ENCODE results near the gene TULP4. TPM values are rescaled to one million over a fixed set of nuclear protein-coding genes. Genes with fewer than 3 reads are reported as not detected.

Gene TULP4
- total RNA-seq, 1 experiment from 2014 or later: 52.8 TPM

GRCh38 chr6:158358450-158359077 is 46.3 kb downstream of the TULP4 start:
- Mint-ChIP-seq H3K36me3 (no peaks in the 10 kb centered on the region), H3K9me3 (no peaks in the 10 kb centered on the region), H3K27me3 (ENCODE audit: low read depth) (no peaks in the 10 kb centered on the region), H3K4me3 (no peak overlapping the region), H3K4me1 (peaks cover 13% of the 10 kb centered on the region), H3K27ac (no peak overlapping the region)
- CTCF ChIA-PET: no interaction called here
- DNase-seq (ENCODE audit: low spot score) (no peak), ATAC-seq (no peak)
- POLR2A ChIA-PET: no interaction called here
- TF ChIP-seq ZNF317 (CRISPR knock-in tag; IDR thresholded peaks at IDR 0.05; ENCODE audit: borderline replicate concordance, low read depth): no peak
- TF ChIP-seq EMX1 (CRISPR knock-in tag; IDR thresholded peaks at IDR 0.05): no peak
- TF ChIP-seq FOXK1 (CRISPR knock-in tag; IDR thresholded peaks at IDR 0.05): no peak
- TF ChIP-seq CTCF (IDR thresholded peaks at IDR 0.05): no peak
- TF ChIP-seq SP1 (CRISPR knock-in tag; conservative IDR thresholded peaks at IDR 0.05): no peak
- no peak for TF ChIP-seq E2F4 (CRISPR knock-in tag; IDR thresholded peaks at IDR 0.05; ENCODE audit: borderline replicate concordance, low read depth)
- TF ChIP-seq ZMAT4 (CRISPR knock-in tag; IDR thresholded peaks at IDR 0.05): no peak
- TF ChIP-seq RELA (CRISPR knock-in tag; IDR thresholded peaks at IDR 0.05; ENCODE audit: borderline replicate concordance): no peak
- no peak for TF ChIP-seq TEAD1 (CRISPR knock-in tag; IDR thresholded peaks at IDR 0.05)
- TF ChIP-seq E2F5 (CRISPR knock-in tag; IDR thresholded peaks at IDR 0.05): no peak
- no peak for TF ChIP-seq ZNF263 (CRISPR knock-in tag; IDR thresholded peaks at IDR 0.05; ENCODE audit: low read depth)
- no peak for TF ChIP-seq CREM (CRISPR knock-in tag; IDR thresholded peaks at IDR 0.05)
- TF ChIP-seq ZNF281 (CRISPR knock-in tag; IDR thresholded peaks at IDR 0.05): no peak

GRCh38 chr6:158361068-158361467 is 48.8 kb downstream of the TULP4 start:
- no peaks in the 10 kb centered on the region for H3K36me3 Mint-ChIP-seq
- ATAC-seq: no peak
- ChIA-PET POLR2A (no interaction called here), CTCF (interaction anchor here (0.5 kb wide), 1 partner anchor 82 kb away, joined by 3 read pairs; no protein-coding TSS in a partner anchor)
- H3K9me3 Mint-ChIP-seq: no peaks in the 10 kb centered on the region
- no peak overlapping the region for H3K27ac Mint-ChIP-seq
- H3K4me1 Mint-ChIP-seq: peaks cover 6% of the 10 kb centered on the region; the same call in 1 of the 2 replicates
- H3K4me3 Mint-ChIP-seq: no peak overlapping the region
- no peak for DNase-seq (ENCODE audit: low spot score)
- TF ChIP-seq ZMAT4 (CRISPR knock-in tag; IDR thresholded peaks at IDR 0.05): no peak
- no peak for TF ChIP-seq ZNF317 (CRISPR knock-in tag; IDR thresholded peaks at IDR 0.05; ENCODE audit: borderline replicate concordance, low read depth)
- TF ChIP-seq ZNF671 (CRISPR knock-in tag; IDR thresholded peaks at IDR 0.05): no peak
- no peak for TF ChIP-seq ZSCAN18 (CRISPR knock-in tag; IDR thresholded peaks at IDR 0.05)
- H3K27me3 Mint-ChIP-seq (ENCODE audit: low read depth): no peaks in the 10 kb centered on the region
